ENCODE measurements around the gene PIP5K1C. TPM values are rescaled to one million over a fixed set of nuclear protein-coding genes. Genes with fewer than 3 reads are reported as not detected.

The PIP5K1C gene
- polyA plus RNA-seq, 1 donor (not counting 4 experiments of a cell fraction or from before 2014, with no cell fraction given), result 3.6 TPM

DNA sequence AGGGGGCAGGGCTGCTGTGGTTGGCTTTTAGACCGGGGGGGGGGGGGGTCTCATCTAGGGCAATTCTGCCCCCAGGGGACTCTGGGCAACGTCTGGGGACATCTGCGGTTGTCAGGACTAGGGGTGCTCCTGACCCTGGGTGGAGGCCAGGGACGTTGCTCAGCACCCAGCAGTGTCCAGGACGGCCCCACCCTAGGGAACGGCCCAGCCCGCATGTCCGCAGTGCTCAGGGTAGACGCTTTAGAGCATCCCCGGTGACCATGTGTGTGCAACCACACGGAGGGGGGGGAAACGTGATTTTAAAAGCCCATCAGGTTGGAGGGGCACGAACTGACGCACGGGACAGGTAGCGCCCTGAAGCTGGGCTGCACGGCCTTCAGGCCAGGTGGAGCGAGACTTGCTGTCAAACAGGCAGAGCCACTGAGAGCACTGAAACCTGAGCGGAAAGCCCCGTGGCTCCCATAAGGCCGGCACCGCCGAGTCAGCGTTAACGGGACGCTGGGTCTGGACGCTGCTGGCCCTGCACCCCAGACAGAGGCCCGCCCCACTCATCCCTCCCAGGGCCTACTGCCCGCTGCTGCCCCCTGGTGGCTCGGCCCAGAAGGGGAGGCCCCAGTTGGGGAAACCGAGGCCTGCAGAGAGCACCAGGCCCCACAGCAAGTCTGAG lies 82.0 kb downstream of the PIP5K1C start:
- no peak overlapping the region for H3K4me3 ChIP-seq (ENCODE audit: control insufficient read depth in 2 of 3, extremely low read depth in 1 of 3, insufficient read depth in 2 of 3, low read depth in 1 of 3, low read length in 3 of 3)
- H3K79me2 ChIP-seq (ENCODE audit: control insufficient read depth, insufficient read depth, low read length), result no peaks in the 10 kb centered on the region
- peaks cover 7 to 19% of the 10 kb centered on the region in 2 experiments for H3K36me3 ChIP-seq (ENCODE audit: control insufficient read depth in 2 of 2, extremely low read depth in 1 of 2, insufficient read depth in 2 of 2, low read length in 2 of 2)
- H3K4me1 ChIP-seq (ENCODE audit: control insufficient read depth, extremely low read depth, insufficient read depth, low read length), result no peaks in the 10 kb centered on the region
- no peaks in the 10 kb centered on the region for H3K9me1 ChIP-seq (ENCODE audit: control insufficient read depth, extremely low read depth, insufficient read depth, low read length)
- FAIRE-seq (no peak), DNase-seq (ENCODE audit: low read depth, low spot score) (no peak)
- no peak overlapping the region for H3K4me2 ChIP-seq (ENCODE audit: control insufficient read depth, extremely low read depth, insufficient read depth, low read depth, low read length)
- dilution Hi-C loops (cut with MboI; ENCODE audit: extremely low pct_ligation_motif_present, low sequenced_read_pairs), result no loop called here
- no peak overlapping the region for H2AFZ ChIP-seq (ENCODE audit: control insufficient read depth, low read length)
- no peak overlapping the region for H3K27ac ChIP-seq (ENCODE audit: control insufficient read depth, insufficient read depth, low read length)
- no peak overlapping the region for H3K9ac ChIP-seq (ENCODE audit: control insufficient read depth, extremely low read depth, insufficient read depth, low read length)
- H3K27me3 ChIP-seq (ENCODE audit: control insufficient read depth, extremely low read depth, insufficient read depth, low read length), result no peaks in the 10 kb centered on the region
- H3K9me3 ChIP-seq (ENCODE audit: control insufficient read depth, low read depth, low read length), result no peaks in the 10 kb centered on the region
- no peak for TF ChIP-seq EZH2 (IDR thresholded peaks at IDR 0.05; ENCODE audit: low read length)
- peak; percentile 58 to 92 (median 75) for TF ChIP-seq CTCF (optimal IDR thresholded peaks at IDR 0.05 in 1 of 3, IDR thresholded peaks at IDR 0.05 in 1 of 3, conservative IDR thresholded peaks at IDR 0.05 in 1 of 3; ENCODE audit: extremely low read depth in 1 of 3, insufficient read depth in 2 of 3, low read length in 3 of 3)
- no peaks in the 10 kb centered on the region for H4K20me1 ChIP-seq (ENCODE audit: control insufficient read depth, extremely low read depth, insufficient read depth, low read length)

- Histone ChIP-seq H3K4me3 (ENCODE audit: control insufficient read depth in 2 of 3, extremely low read depth in 1 of 3, insufficient read depth in 2 of 3, low read depth in 1 of 3, low read length in 3 of 3) (no peak overlapping the region), H4K20me1 (ENCODE audit: control insufficient read depth, extremely low read depth, insufficient read depth, low read length) (no peaks in the 10 kb centered on the region), H3K9me3 (ENCODE audit: control insufficient read depth, low read depth, low read length) (no peaks in the 10 kb centered on the region), H3K9ac (ENCODE audit: control insufficient read depth, extremely low read depth, insufficient read depth, low read length) (no peak overlapping the region), H3K9me1 (ENCODE audit: control insufficient read depth, extremely low read depth, insufficient read depth, low read length) (no peaks in the 10 kb centered on the region), H2AFZ (ENCODE audit: control insufficient read depth, low read length) (no peak overlapping the region), H3K27me3 (ENCODE audit: control insufficient read depth, extremely low read depth, insufficient read depth, low read length) (no peaks in the 10 kb centered on the region), H3K4me1 (ENCODE audit: control insufficient read depth, extremely low read depth, insufficient read depth, low read length) (no peaks in the 10 kb centered on the region), H3K27ac (ENCODE audit: control insufficient read depth, insufficient read depth, low read length) (no peak overlapping the region), H3K4me2 (ENCODE audit: control insufficient read depth, extremely low read depth, insufficient read depth, low read depth, low read length) (no peak overlapping the region), H3K36me3 (ENCODE audit: control insufficient read depth in 2 of 2, extremely low read depth in 1 of 2, insufficient read depth in 2 of 2, low read length in 2 of 2) (peaks cover 7 to 19% of the 10 kb centered on the region in 2 experiments), H3K79me2 (ENCODE audit: control insufficient read depth, insufficient read depth, low read length) (no peaks in the 10 kb centered on the region)
- DNase-seq (ENCODE audit: low read depth, low spot score) (no peak), FAIRE-seq (no peak)
- dilution Hi-C loops (cut with MboI; ENCODE audit: extremely low pct_ligation_motif_present, low sequenced_read_pairs), result no loop called here
- TF ChIP-seq EZH2 (IDR thresholded peaks at IDR 0.05; ENCODE audit: low read length), result no peak
- no peak for TF ChIP-seq CTCF (optimal IDR thresholded peaks at IDR 0.05 in 1 of 3, IDR thresholded peaks at IDR 0.05 in 1 of 3, conservative IDR thresholded peaks at IDR 0.05 in 1 of 3; ENCODE audit: extremely low read depth in 1 of 3, insufficient read depth in 2 of 3, low read length in 3 of 3)
Observed at GRCh38 chr19:3617463-3617862, 82.8 kb downstream of the PIP5K1C start.

Measured in keratinocyte (primary cell).